Measurements from ENCODE around the gene FMN2.

DNA sequence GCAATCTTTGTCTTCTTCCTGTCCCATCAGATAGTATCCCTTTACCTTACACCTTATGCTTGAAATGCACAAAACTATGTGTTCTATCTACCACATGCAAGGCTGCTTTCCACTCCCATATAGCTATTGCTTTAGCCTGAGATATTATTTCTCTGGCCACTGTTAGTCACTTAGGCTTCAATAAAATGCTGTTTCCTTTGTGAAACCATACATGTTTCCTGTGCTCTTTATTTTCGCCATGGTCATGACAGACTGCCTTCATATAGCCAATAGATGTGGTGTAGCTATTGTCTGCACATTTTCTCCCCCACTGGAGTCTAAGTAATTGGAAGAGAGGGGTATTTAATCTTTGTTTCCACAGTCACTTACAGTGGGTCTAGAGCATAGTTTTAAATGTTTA, 411.9 kb downstream of the FMN2 start:
- TF ChIP-seq, protein P1, sequence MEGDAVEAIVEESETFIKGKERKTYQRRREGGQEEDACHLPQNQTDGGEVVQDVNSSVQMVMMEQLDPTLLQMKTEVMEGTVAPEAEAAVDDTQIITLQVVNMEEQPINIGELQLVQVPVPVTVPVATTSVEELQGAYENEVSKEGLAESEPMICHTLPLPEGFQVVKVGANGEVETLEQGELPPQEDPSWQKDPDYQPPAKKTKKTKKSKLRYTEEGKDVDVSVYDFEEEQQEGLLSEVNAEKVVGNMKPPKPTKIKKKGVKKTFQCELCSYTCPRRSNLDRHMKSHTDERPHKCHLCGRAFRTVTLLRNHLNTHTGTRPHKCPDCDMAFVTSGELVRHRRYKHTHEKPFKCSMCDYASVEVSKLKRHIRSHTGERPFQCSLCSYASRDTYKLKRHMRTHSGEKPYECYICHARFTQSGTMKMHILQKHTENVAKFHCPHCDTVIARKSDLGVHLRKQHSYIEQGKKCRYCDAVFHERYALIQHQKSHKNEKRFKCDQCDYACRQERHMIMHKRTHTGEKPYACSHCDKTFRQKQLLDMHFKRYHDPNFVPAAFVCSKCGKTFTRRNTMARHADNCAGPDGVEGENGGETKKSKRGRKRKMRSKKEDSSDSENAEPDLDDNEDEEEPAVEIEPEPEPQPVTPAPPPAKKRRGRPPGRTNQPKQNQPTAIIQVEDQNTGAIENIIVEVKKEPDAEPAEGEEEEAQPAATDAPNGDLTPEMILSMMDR (IDR thresholded peaks at IDR 0.05): no peak
- TF ChIP-seq EP300 (IDR thresholded peaks at IDR 0.05) (no peak), POLR2A (IDR thresholded peaks at IDR 0.05) (no peak)
